ENCODE results near the gene PBX4. TPM values are rescaled to one million over a fixed set of nuclear protein-coding genes. Genes with fewer than 3 reads are reported as not detected.

The PBX4 gene
- total RNA-seq, 2 donors from 2014 or later = 1.6 to 8.2 TPM

DNA sequence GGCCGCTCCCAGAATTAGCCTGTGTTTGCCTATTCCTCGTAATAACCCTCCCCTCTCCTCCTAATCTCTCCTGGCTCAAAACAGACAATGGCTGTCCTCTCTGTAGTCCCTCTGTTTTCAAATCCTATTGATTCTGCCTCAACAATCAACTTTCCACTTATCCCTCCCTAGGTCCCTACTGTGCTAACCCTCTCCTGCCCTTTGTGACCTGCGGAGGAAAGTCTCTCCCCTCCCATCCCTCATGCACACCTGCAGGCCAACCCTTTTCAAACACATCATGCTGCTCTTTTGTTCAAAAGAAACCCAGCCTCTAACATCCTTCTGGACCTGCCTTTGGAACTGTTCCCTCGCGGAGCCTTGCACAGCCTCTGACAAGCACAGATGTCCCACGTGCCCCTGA, 43.1 kb downstream of the PBX4 start:
- WGBS, 2 donors = 59 to 73% methylated on average over 6 of the region's 6 CpGs
- DNase-seq (no peak), ATAC-seq (no peak)
- no peak overlapping the region for H3K27ac ChIP-seq
- no peak overlapping the region for H3K4me3 ChIP-seq
- no peaks in the 10 kb centered on the region for H3K36me3 ChIP-seq (replicated peaks in 1 of 2; ENCODE audit: insufficient read depth in 1 of 2, low read depth in 2 of 2)
- intact Hi-C loops (cut with DNase I) = no loop called here
- no peaks in the 10 kb centered on the region for H3K4me1 ChIP-seq
- no peaks in the 10 kb centered on the region for H3K27me3 ChIP-seq
- TF ChIP-seq CTCF (IDR thresholded peaks at IDR 0.05) = no peak
- TF ChIP-seq POLR2A (IDR thresholded peaks at IDR 0.05) = no peak
- H3K9me3 ChIP-seq = no peaks in the 10 kb centered on the region

DNA sequence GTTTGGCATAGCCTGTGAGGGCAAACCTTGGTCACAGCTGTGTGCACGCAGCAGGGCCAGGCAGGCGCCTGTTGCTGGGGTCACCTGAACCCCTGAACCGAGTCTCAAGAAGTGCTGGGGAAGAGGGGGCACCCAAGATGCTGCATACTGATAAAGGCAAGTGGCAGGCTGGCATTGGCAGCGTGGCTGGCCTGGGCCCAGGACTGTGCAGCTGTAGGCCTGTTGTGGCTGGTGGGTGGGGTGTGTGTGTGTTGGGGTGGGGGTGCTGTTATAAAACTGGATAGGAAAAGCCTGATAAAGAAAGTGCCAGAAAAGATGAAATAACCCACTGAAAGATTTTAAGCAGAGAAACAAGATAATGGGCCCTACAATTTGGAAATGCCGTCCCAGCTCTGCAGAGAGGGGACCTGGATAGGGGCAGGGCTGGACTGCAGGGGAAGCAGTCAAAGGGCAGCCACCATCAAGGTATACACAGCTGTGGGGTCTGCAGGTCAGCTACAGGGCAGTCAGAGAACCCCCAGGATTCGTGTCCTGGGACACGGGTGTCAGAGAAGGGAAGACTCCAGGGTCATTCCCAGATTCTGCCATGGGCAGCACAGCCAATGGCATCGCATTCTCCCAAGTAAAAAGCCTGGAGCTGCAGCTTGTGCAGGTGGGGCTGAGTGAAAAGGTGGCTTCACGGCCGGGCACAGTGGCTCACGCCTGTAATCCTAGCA, 47.3 kb downstream of the PBX4 start:
- 69 to 83% methylated on average over 4 to 11 of the region's 11 CpGs for WGBS, 2 donors
- no peak overlapping the region for H3K4me3 ChIP-seq
- no peaks in the 10 kb centered on the region for H3K27me3 ChIP-seq

GRCh38 chr19:19570571-19570970, 47.9 kb downstream of the PBX4 start:
- Histone ChIP-seq H3K9me3 (no peaks in the 10 kb centered on the region), H3K27ac (no peak overlapping the region), H3K36me3 (replicated peaks in 1 of 2; ENCODE audit: insufficient read depth in 1 of 2, low read depth in 2 of 2) (no peaks in the 10 kb centered on the region), H3K4me3 (no peak overlapping the region), H3K4me1 (no peaks in the 10 kb centered on the region), H3K27me3 (no peaks in the 10 kb centered on the region)
- ATAC-seq (no peak), DNase-seq (no peak)
- intact Hi-C loops (cut with DNase I) = no loop called here
- TF ChIP-seq POLR2A (IDR thresholded peaks at IDR 0.05) = no peak
- no peak for TF ChIP-seq CTCF (IDR thresholded peaks at IDR 0.05)
- 65 to 76% methylated on average over 10 of the region's 10 CpGs for WGBS, 2 donors

More for the DNA sequence above, 47.3 kb downstream of the PBX4 start:
- no peak for TF ChIP-seq CTCF (IDR thresholded peaks at IDR 0.05)
- TF ChIP-seq POLR2A (IDR thresholded peaks at IDR 0.05) = no peak
- no peak for DNase-seq
- intact Hi-C loops (cut with DNase I) = no loop called here
- H3K4me1 ChIP-seq = no peaks in the 10 kb centered on the region
- no peak overlapping the region for H3K27ac ChIP-seq
- ATAC-seq = no peak
- H3K9me3 ChIP-seq = no peaks in the 10 kb centered on the region
- no peaks in the 10 kb centered on the region for H3K36me3 ChIP-seq (replicated peaks in 1 of 2; ENCODE audit: insufficient read depth in 1 of 2, low read depth in 2 of 2)

- H3K36me3 ChIP-seq (replicated peaks in 1 of 2; ENCODE audit: insufficient read depth in 1 of 2, low read depth in 2 of 2) = no peaks in the 10 kb centered on the region
- H3K4me1 ChIP-seq = no peaks in the 10 kb centered on the region
- no peaks in the 10 kb centered on the region for H3K9me3 ChIP-seq
- H3K27ac ChIP-seq = no peak overlapping the region
- ATAC-seq (no peak), DNase-seq (no peak)
- no peaks in the 10 kb centered on the region for H3K27me3 ChIP-seq
- H3K4me3 ChIP-seq = no peak overlapping the region
- WGBS, 2 donors = 82 to 88% methylated on average over 25 of the region's 25 CpGs
- TF ChIP-seq POLR2A (IDR thresholded peaks at IDR 0.05) (no peak), CTCF (IDR thresholded peaks at IDR 0.05) (no peak)
- intact Hi-C loops (cut with DNase I) = no loop called here
Observed at GRCh38 chr19:19568802-19569756, 49.4 kb downstream of the PBX4 start.
